Measurements from ENCODE around the gene AMT.
A peak's percentile ranks its signal among the peaks of the same experiment; 100 is the strongest.

- TF ChIP-seq ELF1 (CRISPR knock-in tag; IDR thresholded peaks at IDR 0.05) = no peak
- peak; percentile 27 for TF ChIP-seq ZNF274 (CRISPR knock-in tag; IDR thresholded peaks at IDR 0.05)
- no peak for TF ChIP-seq ZBTB21 (CRISPR knock-in tag; IDR thresholded peaks at IDR 0.05)
- 0 out of 2 replicates have a peak, but pooled peaks have one; percentile 25 for TF ChIP-seq ZNF670 (CRISPR knock-in tag; IDR thresholded peaks at IDR 0.05; ENCODE audit: borderline replicate concordance)
- no peak for TF ChIP-seq ZBTB49 (CRISPR knock-in tag; IDR thresholded peaks at IDR 0.05; ENCODE audit: borderline replicate concordance)
- TF ChIP-seq CTCF (CRISPR knock-in tag; IDR thresholded peaks at IDR 0.05) = no peak
- TF ChIP-seq ZNF777 (CRISPR knock-in tag; IDR thresholded peaks at IDR 0.05) = peak; percentile 51; the same call in 1 of the 2 replicates
- TF ChIP-seq HES4 (CRISPR knock-in tag; IDR thresholded peaks at IDR 0.05; ENCODE audit: borderline replicate concordance) = no peak
- TF ChIP-seq MLX (CRISPR knock-in tag; IDR thresholded peaks at IDR 0.05) = no peak
- TF ChIP-seq ZKSCAN8 (CRISPR knock-in tag; IDR thresholded peaks at IDR 0.05; ENCODE audit: borderline replicate concordance) = no peak
- TF ChIP-seq ZNF33A (CRISPR knock-in tag; IDR thresholded peaks at IDR 0.05; ENCODE audit: borderline replicate concordance) = no peak
- no peak for TF ChIP-seq HOMEZ (CRISPR knock-in tag; IDR thresholded peaks at IDR 0.05; ENCODE audit: low read depth)
These were observed 47.0 kb upstream of the AMT start for GRCh38 chr3:49469037-49469935.

Measured in HepG2 (cell line).